Spleen (tissue), 11 donors: Measurements from ENCODE around the gene SP110. TPM values are rescaled to one million over a fixed set of nuclear protein-coding genes. Genes with fewer than 3 reads are reported as not detected.

Experiments
- DNase-seq: peaks from one replicate; pipeline ENCODE4 v3.0.0-alpha.2; 2020
- H3K27ac ChIP-seq, 8 donors: fragments of 200-600 bp; sonication (generic) in 7 of 8; 1 replicate in 4 of 8; 2 replicates in 4 of 8; pipeline versions ENCODE4 v1.5.0 to v1.8.0; 2016 to 2021; ENCODE audit warnings: inconsistent platforms in 4 of 8, mild to moderate bottlenecking in 4 of 8, moderate library complexity in 1 of 8
- H3K27me3 ChIP-seq, 7 donors: fragments of 200-600 bp; sonication (generic) in 6 of 7; replicated peaks in 1 of 7; 1 replicate in 4 of 7; 2 replicates in 3 of 7; pipeline versions ENCODE4 v1.5.0 to v1.8.0; 2016 to 2021; ENCODE audit warnings: inconsistent platforms in 3 of 7, mild to moderate bottlenecking in 1 of 7
- H3K36me3 ChIP-seq, 6 donors: fragments of 200-600 bp; sonication (generic) in 5 of 6; 1 replicate in 4 of 6; 2 replicates in 2 of 6; pipeline versions ENCODE4 v1.5.0 to v1.8.0; 2016 to 2021; ENCODE audit warnings: inconsistent platforms in 2 of 6
- H3K4me1 ChIP-seq, 6 donors: fragments of 200-600 bp; sonication (generic) in 5 of 6; 1 replicate in 3 of 6; 2 replicates in 3 of 6; pipeline versions ENCODE4 v1.5.0 to v1.8.0; 2016 to 2021; ENCODE audit warnings: inconsistent platforms in 3 of 6
- H3K4me3 ChIP-seq, 8 donors: fragments of 200-600 bp; sonication (generic) in 7 of 8; 1 replicate in 4 of 8; 2 replicates in 4 of 8; pipeline versions ENCODE4 v1.5.0 to v1.8.0; 2016 to 2021; ENCODE audit warnings: inconsistent platforms in 4 of 8, mild to moderate bottlenecking in 4 of 8, moderate library complexity in 2 of 8
- H3K9me3 ChIP-seq, 8 donors: fragments of 200-600 bp; sonication (generic) in 7 of 8; 1 replicate in 4 of 8; 2 replicates in 4 of 8; pipeline versions ENCODE4 v1.5.0 to v1.8.0; 2016 to 2021; ENCODE audit warnings: inconsistent platforms in 4 of 8
- CTCF ChIP-seq, 11 experiments: fragments of 200-600 bp in 7 of 11; fragments of 450-650 bp in 4 of 11; sonication (generic) in 4 of 11; IDR thresholded peaks in 8 of 11; conservative IDR thresholded peaks in 3 of 11; 1 replicate in 7 of 11; 2 replicates in 4 of 11; pipeline versions ENCODE4 v1.4.0 to v1.8.0; 2016 to 2021; ENCODE audit warnings: antibody characterized with exemption in 11 of 11, inconsistent platforms in 4 of 11, mild to moderate bottlenecking in 1 of 11
- POLR2A ChIP-seq, 3 donors: fragments of 450-650 bp; IDR thresholded peaks; one replicate each; pipeline ENCODE4 v1.5.1; 2017; ENCODE audit warnings: antibody characterized with exemption in 3 of 3, mild to moderate bottlenecking in 1 of 3
- POLR2AphosphoS5 ChIP-seq, 3 donors: sonication (generic); formaldehyde crosslinking; IDR thresholded peaks; one replicate each; pipeline ENCODE4 v1.5.1; 2017; ENCODE audit warnings: antibody characterized with exemption in 3 of 3
- WGBS, 5 donors: extraction: QIAGEN DNeasy Blood & Tissue Kit in 3 of 5; methylation state at CpG; one replicate each; pipeline versions ENCODE4 v1.1.5 to v1.1.7; 2013 to 2018; 5-methylcytosine and 5-hydroxymethylcytosine counted together
- intact Hi-C: fragments of 100-400 bp; cut with DNase I; formaldehyde crosslinking; loops from one replicate; pipeline ENCODE4 v1.15.0; 2023; ENCODE audit warnings: low total_unique reads
- polyA plus RNA-seq, 3 donors: library from polyadenylated mRNA; stranded (reverse); fragments of 200-250 nt; gene quantifications; one replicate each; pipeline ENCODE4 v1.2.1, GENCODE V29; 2013
- total RNA-seq, 7 donors: library from RNA; depleted of rRNA in 3 of 7; stranded (reverse); fragments of >200 nt in 3 of 7; fragmentation: NEBNext Ultra II Directional in 4 of 7; extraction: Animal tissue kit (Norgen Biotek cat#: 25700) in 4 of 7; gene quantifications; one replicate each; pipeline versions ENCODE4 v1.1.0 to v1.2.1, GENCODE V29; 2016 to 2021
- donor health status: healthy with polysubstance abuse.
- donor health status: DM: no; HTN: no; CAD: no; lungs with moderate emphysema.
- donor health status: DM: no; HTN: no; CAD: no.
- donor health status: Bipolar disorder and iron deficiency.
- donor health status: healthy.
- donor health status: DM: no; HTN: no; CAD: no.
- donor health status: DM: yes; HTN: yes; CAD: no.

The SP110 gene
- total and polyA plus RNA-seq, 10 donors: 47.9 to 157 (median 116) TPM

- 95 to 100% (median 99%) methylated on average over 2 of the region's 2 CpGs for WGBS, 5 donors
- no peaks in the 10 kb centered on the region for H3K27me3 ChIP-seq
- TF ChIP-seq POLR2AphosphoS5 (IDR thresholded peaks at IDR 0.05): no peak
- H3K4me3 ChIP-seq: no peak overlapping the region
- H3K27ac ChIP-seq: no peak overlapping the region
- peaks cover 0 to 8% (median 2%) of the 10 kb centered on the region in 8 donors for H3K9me3 ChIP-seq
- DNase-seq: no peak
- intact Hi-C loops: no loop called here
- peaks cover 0 to 3% (median 0%) of the 10 kb centered on the region in 6 donors for H3K4me1 ChIP-seq
- no peaks in the 10 kb centered on the region for H3K36me3 ChIP-seq
Measured at GRCh38 chr2:230152334-230152733, 67.5 kb downstream of the SP110 start.

GRCh38 chr2:230144355-230144754 lies 75.4 kb downstream of the SP110 start:
- WGBS, 5 donors: 31 to 42% (median 37%) methylated on average over 1 of the region's 1 CpG
- no peaks in the 10 kb centered on the region for H3K27me3 ChIP-seq
- peaks cover 0 to 20% (median 11%) of the 10 kb centered on the region in 8 donors for H3K9me3 ChIP-seq
- TF ChIP-seq POLR2AphosphoS5 (IDR thresholded peaks at IDR 0.05): no peak
- TF ChIP-seq CTCF (IDR thresholded peaks at IDR 0.05 in 8 of 11, conservative IDR thresholded peaks at IDR 0.05 in 3 of 11): no peak
- TF ChIP-seq POLR2A (IDR thresholded peaks at IDR 0.05): no peak
- intact Hi-C loops: no loop called here
- H3K4me1 ChIP-seq: no peaks in the 10 kb centered on the region
- no peak overlapping the region for H3K4me3 ChIP-seq
- no peak for DNase-seq
- no peaks in the 10 kb centered on the region for H3K36me3 ChIP-seq
- H3K27ac ChIP-seq: peak overlapping the region in 1 of 8 donors; percentile 13

- Histone ChIP-seq H3K4me1 (no peaks in the 10 kb centered on the region), H3K4me3 (no peak overlapping the region), H3K9me3 (peaks cover 0 to 20% (median 11%) of the 10 kb centered on the region in 8 donors), H3K27me3 (no peaks in the 10 kb centered on the region), H3K27ac (no peak overlapping the region), H3K36me3 (no peaks in the 10 kb centered on the region)
- WGBS, 5 donors: 89 to 96% (median 93%) methylated on average over 3 of the region's 3 CpGs
- intact Hi-C loops: no loop called here
- TF ChIP-seq CTCF (IDR thresholded peaks at IDR 0.05 in 8 of 11, conservative IDR thresholded peaks at IDR 0.05 in 3 of 11) (no peak), POLR2AphosphoS5 (IDR thresholded peaks at IDR 0.05) (no peak), POLR2A (IDR thresholded peaks at IDR 0.05) (no peak)
- no peak for DNase-seq
Measured at GRCh38 chr2:230140667-230141066, 79.1 kb downstream of the SP110 start.

GRCh38 chr2:230137902-230138539 lies 81.8 kb downstream of the SP110 start:
- peaks cover 0 to 13% (median 4%) of the 10 kb centered on the region in 6 donors for H3K4me1 ChIP-seq
- intact Hi-C loops: no loop called here
- TF ChIP-seq POLR2AphosphoS5 (IDR thresholded peaks at IDR 0.05) (no peak), CTCF (IDR thresholded peaks at IDR 0.05 in 8 of 11, conservative IDR thresholded peaks at IDR 0.05 in 3 of 11) (no peak), POLR2A (IDR thresholded peaks at IDR 0.05) (no peak)
- WGBS, 5 donors: 95 to 100% (median 100%) methylated on average over 1 of the region's 1 CpG
- H3K9me3 ChIP-seq: peaks cover 0 to 31% (median 23%) of the 10 kb centered on the region in 8 donors
- no peaks in the 10 kb centered on the region for H3K36me3 ChIP-seq
- DNase-seq: no peak
- H3K27me3 ChIP-seq: no peaks in the 10 kb centered on the region
- no peak overlapping the region for H3K27ac ChIP-seq
- H3K4me3 ChIP-seq: no peak overlapping the region
